CD4-positive, alpha-beta T cell treated with Interleukin-15 for 4 hours (primary cell): ENCODE data around the gene TRAK1.
A peak's percentile ranks its signal among the peaks of the same experiment; 100 is the strongest.

Experiments
- DNase-seq: peaks from one replicate; pipeline ENCODE4 v3.0.0-alpha.2; 2020; ENCODE audit warnings: low spot score

The TRAK1 gene

DNA sequence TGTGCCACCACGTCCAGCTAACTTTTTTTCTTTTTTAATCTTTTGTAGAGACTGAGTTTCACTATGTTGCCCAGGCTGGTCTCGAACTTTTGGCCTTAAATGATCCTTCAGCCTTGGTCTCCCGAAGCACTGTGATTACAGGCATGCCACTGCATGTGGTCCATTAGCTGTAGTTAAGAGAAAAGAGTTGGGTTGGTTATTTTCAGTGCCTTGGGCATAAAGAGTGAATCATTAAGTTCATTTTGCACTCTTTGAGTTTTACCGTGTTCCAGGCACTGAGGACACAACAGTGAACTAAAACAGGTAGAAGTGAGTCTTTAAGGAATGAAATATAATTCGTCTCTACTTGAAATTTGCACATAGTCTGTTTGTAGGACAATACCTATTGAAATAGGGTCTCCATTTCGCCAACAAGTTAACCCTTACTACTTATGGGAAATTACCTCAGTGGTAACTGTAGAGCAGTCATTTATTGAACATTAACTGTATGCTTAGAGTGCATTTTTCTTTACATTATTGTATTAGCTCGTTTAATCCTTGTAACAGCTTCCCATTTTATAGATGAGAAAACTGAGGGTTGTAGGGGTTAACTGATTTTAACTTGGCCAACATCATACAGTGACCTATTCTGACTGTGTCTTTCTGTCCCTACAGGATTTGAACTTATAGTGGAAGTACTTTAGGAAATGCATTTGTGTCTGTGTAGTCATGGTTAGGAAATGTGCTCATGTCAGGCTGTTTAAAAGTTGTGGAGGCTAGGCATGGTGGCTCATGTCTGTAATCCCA, 22.7 kb upstream of the TRAK1 start:
- no peak for DNase-seq

DNA sequence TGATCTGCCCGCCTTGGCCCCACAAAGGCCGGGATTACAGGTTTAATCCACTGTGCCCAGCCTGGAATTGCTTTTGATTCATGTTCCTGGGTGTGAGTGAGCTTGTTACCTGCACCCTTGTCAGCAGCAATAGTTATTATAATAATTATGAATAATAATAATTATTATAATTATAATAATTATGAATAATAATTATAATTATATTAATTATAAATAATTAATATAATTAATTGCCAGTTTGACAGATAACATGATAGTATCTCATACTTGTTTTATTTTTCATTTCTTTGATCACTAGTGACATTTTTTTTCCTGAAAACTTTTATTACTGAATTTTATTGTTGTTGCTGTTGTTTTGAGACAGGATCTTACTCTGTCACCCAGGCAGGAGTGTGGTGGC, 21.1 kb upstream of the TRAK1 start:
- no peak for DNase-seq

- DNase-seq, result no peak
Observed at GRCh38 chr3:42070524-42070923, 20.6 kb upstream of the TRAK1 start.

GRCh38 chr3:42071904-42072812, 19.0 kb upstream of the TRAK1 start:
- DNase-seq, result no peak

DNA sequence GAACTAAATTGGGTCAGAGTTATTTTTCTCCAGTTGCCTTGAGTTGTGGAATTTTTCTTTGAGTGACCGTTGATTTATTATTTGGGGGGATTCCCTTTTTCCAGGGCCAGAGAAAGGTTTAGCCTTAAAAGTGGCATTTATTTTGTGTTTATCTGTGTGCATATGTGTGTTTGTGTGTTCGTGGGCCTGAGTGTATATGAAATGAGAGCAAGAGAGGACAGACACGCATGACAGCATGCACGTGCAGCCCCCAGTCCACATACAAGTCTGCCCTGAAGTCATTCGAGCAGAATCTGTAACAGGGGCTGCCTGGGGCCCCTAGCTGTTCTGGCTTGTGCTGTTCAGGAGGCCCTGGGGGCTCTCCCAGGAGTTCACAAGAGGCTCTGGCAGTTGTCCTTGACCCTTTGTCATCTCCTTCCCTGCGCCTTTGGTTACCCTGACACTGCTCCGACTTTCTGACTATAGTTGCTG, 18.3 kb upstream of the TRAK1 start:
- DNase-seq, result no peak

- DNase-seq, result no peak
Observed at GRCh38 chr3:42077785-42078184, 13.4 kb upstream of the TRAK1 start.

- DNase-seq, result no peak
Observed at GRCh38 chr3:42078677-42079076, 12.5 kb upstream of the TRAK1 start.

DNA sequence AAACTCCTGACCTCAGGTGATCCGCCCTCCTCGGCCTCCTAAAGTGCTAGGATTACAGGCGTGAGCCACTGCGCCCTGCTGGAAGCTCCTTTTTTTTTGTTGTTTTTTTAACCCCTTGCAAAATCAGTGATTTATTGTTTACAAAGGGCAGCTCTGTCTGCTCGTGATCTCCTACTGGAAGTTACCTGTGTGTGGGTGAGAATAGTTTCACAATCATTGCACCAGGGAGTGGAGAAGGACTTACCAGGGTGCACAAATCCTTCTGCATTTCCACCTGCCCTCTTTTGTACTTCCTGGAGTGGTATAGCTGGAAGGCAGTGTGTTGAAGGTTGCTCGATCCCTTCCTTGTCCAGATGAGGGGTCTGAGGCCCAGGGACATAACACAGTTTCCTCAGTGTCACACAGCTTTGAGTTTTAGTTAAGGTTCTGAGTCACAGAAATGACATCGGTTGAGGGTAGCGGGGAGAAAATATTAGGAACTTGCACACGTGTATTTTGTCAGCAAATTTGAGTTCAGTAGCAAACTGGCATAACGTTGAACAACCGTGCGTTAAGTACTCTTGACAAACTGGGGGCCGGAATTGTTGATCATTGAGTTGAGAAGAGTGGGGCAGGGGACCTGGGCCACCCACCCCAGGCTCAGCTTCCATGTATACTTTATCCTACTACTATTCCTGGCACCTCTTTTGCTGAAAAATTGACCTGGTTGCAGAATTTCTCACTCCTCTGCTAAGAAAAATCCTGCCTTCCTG, 11.3 kb upstream of the TRAK1 start:
- no peak for DNase-seq

DNA sequence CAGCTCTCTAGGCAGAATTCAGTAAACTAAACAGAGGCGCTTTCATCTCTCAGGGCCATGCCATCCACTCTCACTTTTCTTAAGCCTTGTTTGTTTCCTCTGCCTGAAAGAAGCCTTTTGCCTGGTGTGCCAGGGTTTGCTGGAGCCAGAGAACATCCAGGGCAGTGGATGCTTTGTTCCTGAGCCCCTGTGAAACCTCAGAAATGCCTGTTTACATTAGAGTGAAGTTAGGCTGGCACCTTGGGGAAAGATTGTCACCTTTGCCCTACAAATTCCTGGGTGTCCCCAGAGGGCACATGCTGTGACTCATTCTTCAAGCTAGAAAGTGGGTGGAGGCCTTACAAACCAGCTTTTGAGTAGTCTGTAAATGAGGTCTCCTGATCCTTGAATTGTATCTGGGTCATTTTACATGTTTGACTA, 10.7 kb upstream of the TRAK1 start:
- peak; percentile 43 for DNase-seq

DNA sequence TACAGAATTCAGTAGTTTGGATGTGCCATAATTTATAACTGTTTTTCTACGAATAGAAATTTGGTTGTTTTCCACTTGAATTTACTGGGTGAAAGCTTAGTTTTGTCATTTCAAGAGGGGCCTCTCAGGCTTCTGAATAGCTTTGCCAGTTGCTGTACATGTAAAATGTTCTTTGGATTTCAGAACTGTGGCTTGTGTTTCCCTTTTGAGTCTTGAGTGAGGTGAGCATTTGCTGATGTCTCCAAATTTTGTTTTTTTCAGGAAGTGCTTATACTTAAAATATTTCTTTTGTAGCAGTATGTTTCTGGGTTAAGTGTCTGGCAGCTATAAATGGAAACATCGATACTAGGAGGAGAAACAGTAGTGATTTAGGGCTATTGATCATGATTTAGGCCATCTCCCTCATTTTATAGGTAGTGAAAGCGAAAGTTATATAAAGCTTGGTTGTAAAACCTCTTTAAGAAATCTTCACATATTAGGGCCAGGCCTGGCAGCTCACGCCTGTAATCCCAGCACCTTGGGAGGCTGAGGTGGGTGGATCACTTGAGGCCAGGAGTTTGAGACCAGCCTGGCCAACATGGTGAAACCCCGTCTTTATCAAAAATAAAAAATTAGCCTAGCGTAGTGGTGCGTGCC, 9.2 kb upstream of the TRAK1 start:
- DNase-seq, result no peak

- DNase-seq, result no peak
Observed at GRCh38 chr3:42084586-42084985, 6.6 kb upstream of the TRAK1 start.

GRCh38 chr3:42085641-42086376, 5.3 kb upstream of the TRAK1 start:
- DNase-seq, result no peak

- no peak for DNase-seq
Observed at GRCh38 chr3:42088803-42089530, 2.2 kb upstream of the TRAK1 start.

DNA sequence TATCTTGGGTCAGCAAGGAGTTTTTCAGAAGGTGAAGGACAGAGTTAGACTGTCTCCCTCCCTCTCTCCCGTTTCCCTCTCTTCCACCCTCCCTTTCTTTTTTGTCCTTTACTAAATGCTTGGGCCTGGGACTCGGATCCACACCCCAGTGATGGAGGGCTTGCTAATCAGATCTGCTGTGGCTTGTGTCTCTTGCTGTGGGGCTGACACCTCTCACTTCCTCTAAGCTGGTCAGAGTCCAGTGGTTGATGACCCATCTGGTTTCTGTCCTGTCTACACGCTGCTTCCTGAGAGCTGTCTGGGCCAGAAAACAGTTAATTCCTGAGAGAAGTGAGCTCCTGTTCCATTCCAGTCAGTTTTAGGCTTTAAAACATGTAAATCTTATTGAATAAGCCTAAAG, 849 bp downstream of the TRAK1 start:
- DNase-seq, result no peak

- no peak for DNase-seq
Observed at GRCh38 chr3:42094128-42094527, 3.0 kb downstream of the TRAK1 start.

- DNase-seq, result no peak
Observed at GRCh38 chr3:42094691-42095391, 3.7 kb downstream of the TRAK1 start.

DNA sequence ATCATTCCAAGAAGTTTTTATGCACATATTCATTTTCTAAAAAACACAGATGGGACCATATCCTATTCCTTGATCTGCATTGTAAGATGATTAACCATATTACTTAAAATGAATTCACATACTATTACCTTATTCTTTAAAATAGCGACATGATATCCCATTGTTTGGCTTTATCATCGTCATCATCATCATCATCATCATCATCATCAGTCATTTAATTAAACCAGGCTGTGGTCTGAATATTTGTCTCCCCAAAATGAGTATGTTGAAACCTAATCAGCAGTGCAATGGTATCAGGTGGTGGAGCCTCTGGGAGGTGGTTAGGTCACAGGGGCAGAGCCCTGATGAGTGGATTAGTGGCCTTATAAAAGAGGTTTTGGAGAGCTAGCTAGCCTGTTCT, 4.4 kb downstream of the TRAK1 start:
- DNase-seq, result no peak

GRCh38 chr3:42096796-42097565, 5.8 kb downstream of the TRAK1 start:
- no peak for DNase-seq

DNA sequence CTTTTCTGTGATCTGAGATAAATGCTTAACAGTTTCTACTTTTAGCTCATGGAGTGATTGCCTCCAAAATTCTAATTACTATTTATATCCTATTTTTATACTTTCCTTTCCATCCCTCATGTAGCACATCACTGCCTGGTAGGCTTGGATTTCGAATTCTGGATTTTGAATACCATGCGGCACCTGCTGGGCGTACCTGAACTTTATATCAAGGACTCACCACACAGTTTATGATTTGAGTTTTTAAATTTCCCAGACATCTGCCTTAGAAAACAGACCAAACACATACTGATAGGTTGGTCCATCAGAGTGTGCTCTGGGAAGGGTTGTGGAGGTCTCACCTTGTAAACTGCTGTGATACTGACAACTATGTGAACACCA, 6.4 kb downstream of the TRAK1 start:
- DNase-seq, result no peak
